Superior temporal gyrus (tissue), 1 donor: ENCODE measurements around the gene TESMIN.

ENCODE experiments used
- DNase-seq: peaks from one replicate; pipeline ENCODE4 v3.0.0-alpha.2; 2016; ENCODE audit errors: extremely low spot score

Gene TESMIN

DNA sequence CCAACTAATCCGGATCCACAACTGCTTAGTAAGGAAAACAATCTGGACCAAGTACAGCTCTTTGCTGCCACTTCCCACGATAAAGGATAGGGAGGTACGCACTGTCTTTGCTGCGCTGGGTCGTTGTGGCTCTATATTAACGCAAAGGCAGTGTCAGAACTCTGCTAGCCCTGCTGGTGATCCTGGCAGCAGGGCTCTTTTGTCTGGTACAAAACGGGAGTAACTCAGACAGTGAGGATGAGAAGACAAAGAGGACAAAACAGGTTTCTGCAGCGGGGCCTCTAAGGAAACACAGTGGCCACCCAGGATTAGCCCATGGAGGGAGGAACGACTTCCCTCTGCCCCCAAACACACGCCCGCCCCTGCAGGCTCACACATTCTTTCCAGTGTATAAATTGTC, 40.9 kb downstream of the TESMIN start:
- no peak for DNase-seq

DNA sequence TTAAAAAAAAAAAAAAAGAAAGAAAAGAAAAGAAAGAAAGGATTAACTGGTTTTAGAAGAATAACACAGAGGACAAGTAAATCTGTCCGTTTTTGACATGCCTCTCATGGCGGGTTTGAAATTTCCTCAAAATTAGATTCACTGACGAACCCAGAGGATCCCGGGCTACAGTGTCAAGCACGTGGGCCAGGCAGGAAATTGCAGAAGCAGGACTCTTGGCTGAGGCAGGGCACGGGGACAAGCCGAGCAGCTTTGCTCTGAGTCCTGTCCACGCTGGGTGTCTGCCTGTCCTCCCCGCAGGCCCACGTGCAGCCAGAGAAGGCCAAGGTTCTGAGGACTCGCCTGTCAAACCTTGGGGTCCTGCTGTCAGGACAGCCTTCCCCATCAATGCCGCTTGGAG, 42.3 kb downstream of the TESMIN start:
- DNase-seq = no peak

DNA sequence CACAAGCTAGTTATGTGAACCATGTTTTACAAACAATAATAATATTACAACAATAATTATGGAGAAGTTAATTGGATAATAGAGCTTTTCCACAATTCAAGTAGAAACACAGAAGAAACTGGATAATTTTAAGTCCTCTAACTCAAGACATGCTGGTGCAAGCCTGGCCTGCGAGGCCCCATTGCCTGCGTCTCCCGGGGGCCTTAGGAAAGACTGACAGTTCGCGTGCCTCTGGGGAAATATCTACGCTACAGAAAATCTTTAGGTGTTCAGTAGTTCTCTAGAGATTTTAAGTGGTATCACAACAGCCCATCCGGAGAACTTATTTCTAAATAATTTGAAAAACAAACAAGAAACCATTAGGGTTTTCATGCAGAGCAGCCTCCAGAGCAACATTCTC, 43.8 kb downstream of the TESMIN start:
- DNase-seq = no peak

DNA sequence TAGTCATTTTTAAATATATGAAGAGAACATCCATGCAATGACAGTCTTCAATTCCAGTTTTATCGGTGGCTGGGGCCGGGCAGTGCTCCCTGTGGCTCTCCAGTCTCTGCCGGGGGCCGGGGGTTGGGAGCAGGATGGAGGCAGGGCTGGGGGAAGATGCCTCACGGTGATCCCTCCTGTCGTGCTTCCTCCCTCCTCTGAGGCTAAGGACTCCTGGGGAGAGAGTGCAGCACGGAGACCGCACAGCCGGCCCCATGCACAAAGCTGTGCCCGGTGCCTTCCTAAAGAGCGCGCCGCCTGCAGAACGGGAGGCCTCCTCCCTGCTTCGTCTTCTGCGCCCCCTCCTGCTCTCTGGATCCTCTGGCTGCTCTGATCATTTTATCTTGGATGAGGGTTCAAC, 46.4 kb downstream of the TESMIN start:
- no peak for DNase-seq

DNA sequence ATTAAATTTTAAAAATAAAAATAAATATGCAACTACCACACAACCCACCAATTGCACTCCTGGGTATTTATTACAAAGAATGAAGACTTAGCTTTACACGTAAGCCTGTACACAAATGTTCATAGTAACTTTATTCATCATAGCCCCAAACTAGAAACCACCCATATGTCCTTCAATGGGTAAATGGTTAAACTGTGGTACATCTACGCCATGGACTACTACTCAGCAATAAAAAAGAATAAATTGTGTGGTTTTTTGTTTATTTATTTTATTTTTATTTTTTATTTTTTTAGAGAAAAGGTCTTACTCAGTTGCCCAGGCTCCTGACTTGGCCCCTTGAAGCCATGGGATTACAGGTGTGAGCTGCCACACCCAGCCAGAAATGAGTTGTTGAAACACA, 52.3 kb downstream of the TESMIN start:
- DNase-seq = no peak

DNA sequence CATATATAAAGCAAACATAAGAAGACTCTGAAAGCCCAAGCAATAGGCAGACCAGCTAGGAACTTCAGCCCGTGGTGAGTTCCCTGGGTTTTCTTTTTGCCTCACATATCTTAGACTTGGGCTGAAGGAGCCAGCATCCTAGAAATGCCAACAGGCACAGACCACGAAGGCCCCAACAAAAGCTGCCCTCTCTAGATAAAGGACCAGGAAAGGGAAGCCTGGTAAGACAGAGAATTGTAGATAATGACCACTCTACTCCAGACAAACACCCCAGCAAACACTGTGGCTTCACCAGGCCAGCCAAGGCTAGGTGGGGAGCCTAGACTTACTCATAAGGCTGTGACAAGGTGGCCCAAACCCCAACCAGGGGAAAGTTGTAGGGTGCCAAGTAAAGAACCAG, 55.8 kb downstream of the TESMIN start:
- no peak for DNase-seq

DNA sequence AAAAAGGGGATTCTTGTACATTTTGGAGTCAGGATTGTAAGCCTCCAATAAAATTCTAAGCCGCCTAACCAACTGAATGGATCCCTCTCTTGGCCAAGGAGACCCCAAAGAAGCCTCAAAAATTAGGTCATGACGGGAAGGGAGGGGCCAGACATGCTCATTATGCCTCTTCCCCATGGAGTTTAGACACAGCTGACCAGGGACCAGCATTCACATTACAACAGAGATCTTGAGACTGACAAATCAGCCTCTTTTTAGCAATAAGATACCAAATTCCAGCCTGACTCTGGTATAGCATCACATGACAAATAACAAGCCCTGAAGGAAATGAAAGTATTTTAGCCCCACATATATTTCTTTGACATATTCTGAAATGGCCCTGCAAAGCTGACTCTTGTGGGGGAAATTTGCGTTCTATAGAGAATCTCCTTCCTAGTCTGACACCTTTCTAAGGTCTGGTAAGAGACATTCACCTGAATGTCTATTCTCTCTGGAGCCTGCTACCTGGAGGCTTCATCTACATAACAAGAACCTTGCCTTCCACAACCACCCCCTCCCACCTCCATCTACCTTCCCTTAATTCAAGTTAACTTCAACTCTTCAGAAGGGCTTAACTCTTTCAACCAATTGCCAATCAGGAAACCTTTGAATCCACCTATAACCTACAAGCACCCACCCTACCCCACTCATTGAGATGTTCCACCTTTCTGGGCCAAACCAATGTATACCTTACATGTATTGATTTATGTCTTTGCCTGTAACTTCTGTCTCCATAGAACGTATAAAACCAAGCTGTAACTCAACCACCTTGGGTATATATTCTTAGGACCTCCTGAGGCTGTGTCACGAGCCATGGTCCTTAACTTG, 56.7 kb downstream of the TESMIN start:
- no peak for DNase-seq

DNA sequence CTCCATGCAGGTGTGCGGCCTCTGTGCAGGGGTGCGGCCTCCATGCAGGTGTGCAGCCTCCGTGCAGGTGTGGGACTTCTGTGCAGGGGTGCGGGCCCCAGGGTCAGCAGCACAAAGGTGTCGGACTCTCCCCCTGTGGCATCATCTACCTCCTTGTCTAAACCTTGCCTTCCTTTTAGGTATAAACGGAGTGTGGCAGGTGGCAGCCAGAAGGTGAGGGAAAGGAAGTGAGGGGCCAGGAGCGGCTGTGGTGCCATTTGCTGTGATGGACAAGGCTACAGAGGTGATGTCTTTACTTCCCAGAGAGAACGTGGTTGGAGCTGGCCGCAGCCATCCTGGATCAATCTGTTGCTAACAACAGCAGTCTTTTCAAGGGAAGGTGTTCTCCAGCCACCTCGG, 57.8 kb downstream of the TESMIN start:
- DNase-seq = no peak

DNA sequence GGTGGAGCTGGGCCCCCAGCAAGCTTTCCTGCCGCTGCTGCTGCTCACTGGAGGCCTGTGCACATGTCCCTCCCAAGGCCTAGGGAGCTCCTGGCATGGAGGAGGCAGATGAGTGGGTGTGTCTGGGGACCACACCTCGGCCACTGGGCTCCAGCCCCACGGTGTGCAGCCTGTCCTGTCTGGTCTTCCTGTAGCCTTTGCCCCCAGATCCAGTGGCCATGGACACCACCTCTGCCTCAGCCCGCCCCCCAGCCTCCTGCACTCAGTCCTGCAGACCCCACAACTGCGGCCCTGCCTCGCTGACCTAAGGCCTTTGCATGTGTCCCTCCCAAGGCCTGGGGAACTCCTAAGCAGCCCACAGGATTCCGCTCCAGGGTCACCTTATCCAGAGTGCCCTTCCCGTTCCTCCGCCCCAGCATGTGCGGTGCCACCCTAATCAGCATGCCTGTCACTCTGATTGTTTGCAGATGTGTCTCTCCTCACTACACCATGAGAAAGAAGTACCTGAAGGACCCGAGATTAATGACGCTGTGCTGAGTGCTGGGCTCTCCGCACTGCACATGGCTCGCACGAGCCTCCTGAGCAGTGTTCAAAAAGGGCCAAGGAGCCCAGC, 58.3 kb downstream of the TESMIN start:
- no peak for DNase-seq

DNA sequence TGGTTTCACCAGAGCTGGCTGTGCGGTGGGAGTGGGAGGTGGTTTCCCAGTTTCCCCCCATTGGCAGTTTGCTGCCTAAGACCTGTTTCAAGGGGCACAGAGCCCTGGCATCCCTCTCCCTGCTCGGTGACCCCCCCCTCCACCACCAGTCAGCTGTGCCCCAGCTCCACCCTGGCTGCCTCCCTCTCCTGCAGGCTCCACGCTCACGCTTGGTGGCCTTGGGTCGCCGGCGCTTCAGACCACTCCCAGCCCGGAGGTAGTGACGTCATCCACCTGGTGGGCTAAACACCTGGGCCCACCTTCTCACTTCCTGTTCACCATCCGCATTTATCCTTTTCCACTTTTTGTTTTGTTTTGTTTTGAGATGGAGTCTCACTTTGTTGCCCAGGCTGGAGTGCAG, 59.2 kb downstream of the TESMIN start:
- no peak for DNase-seq

DNA sequence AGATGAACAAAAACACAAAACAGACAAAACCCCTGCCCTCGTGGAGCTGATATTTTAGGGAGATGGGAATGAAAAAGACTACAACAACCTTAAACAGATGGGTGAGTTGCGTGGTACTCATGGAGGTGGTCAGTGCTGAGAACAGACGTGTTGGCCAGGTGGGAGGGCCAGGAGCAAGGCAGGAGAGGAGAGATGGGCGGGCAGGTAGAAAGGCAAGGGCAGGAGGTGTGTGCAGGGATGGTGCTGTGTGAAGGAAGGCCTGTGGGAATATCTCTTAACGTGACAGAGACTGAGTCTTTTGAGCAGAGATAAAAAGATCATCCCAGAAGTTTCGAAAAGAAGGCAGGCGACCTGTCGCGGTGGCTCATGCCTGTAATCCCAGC, 59.9 kb downstream of the TESMIN start:
- DNase-seq = no peak

DNA sequence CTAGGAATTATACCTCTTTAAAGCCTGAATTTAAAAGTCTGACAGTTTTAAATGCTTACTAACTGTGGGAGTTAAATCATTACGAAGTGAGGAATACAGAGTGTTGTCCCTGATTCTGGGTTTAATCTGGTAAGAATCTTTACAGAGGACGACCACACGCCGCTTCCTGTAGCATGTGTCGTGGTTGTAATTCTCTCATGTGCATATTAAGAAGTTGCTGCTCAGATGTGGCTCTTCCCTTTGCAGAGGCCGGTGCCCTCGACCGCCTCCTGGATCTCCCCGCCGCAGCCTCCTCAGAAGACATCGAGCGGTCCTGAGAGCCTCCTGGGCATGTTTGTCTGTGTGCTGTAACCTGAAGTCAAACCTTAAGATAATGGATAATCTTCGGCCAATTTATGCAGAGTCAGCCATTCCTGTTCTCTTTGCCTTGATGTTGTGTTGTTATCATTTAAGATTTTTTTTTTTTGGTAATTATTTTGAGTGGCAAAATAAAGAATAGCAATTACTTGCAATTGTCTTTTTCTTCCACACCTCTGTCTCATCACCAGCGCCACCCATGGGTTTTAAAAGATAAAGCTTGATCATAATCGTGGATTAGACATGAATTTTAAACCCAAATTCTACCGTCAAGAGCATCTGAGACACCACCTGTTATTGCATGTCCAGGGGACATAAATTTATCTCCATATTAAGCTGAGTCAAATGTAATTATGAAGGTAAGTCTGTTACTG, 60.5 kb downstream of the TESMIN start:
- no peak for DNase-seq

DNA sequence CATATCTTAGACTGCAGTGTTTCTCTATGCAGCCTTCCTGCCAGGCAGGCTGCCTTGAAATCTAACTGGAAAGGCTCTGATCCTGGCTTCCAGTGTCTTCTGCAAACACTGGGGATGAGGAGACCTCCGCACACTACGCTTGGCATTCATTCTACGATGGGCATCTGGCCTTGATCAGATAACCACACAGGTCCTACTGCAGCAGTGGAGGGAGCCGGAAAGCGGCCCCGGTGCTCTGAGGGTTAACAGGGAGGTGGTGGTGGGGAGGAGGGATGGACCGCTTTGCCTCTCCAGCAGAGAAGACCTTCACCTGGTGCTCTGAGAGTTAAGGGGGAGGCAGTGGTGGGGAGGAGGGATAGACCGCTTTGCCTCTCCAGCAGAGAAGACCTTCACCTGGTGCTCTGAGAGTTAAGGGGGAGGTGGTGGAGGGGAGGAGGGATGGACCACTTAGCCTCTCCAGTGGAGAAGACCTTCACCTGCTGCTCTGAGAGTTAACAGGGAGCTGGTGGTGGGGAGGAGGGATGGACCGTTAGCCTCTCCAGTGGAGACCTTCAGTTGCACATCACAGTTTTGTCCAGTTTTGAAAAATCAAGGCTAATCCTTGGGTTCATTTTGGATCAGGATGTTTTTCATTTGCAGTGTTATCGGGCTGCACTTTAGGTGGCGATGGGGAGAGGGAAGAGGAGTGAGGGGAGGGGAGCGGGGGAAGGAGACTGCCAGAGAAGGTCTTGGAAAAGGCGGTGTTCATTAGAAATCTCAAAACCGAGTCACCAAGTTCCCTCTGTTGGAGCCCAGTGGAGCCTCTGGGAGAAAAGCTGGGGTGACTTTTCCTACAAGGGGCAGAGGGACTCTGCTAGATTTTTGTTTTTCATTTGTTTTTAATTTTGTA, 61.3 kb downstream of the TESMIN start:
- DNase-seq = no peak

DNA sequence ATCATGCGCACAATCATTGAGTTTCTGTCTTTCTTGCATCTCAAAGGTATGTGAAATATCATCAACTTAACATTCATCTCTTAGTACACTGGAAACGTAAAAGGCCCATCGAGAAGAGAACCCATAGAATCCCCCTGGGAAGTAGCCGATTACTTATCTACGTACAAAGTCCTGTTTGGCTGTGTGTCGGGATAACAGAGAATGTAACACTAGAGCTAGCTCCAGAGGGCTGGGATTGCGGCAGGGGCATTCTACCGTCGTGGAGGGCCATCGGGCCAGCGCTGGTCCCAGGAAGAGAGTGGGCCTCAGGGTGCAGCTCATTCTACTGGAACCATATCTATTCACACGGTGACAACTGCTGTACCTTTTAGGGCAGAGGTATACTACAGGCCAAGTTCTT, 62.4 kb downstream of the TESMIN start:
- DNase-seq = no peak

DNA sequence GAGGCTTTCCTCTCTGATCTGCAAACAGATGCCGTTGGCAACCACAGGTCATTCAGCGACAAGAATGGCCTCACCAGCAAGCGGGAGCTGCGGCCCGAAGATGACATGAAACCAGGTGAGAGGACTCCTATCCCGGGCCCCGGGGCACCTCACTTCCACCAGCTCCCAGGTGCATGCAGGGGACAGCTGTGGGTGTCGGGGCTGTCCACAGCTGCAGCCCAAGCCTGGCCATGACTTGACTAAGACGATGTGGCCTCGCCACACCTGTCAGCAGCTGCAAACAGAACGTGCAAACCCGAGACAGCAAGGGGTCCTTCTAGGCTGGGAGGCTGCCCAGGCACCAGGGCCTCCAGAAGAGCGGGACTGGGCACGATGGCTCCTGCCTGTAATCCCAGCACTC, 63.3 kb downstream of the TESMIN start:
- DNase-seq = no peak

DNA sequence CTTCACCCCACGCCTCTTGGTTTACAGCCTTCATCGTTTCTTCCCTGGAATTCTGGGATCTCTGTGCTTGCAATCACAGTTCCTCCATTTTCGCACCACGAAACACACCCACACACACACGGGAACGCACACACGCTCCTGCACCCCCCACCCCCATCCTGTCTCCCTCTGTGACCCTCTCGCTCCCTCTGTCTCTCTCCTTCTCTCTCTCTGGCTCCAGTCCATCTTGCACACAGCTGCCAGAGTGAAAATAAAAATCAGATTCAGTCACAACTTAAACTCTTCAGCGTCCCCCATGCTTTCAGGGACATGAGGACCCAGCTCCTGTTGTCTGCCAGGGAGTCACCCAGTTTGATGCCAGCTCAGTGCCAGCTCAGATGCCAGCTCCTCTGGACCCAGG, 64.0 kb downstream of the TESMIN start:
- no peak for DNase-seq

DNA sequence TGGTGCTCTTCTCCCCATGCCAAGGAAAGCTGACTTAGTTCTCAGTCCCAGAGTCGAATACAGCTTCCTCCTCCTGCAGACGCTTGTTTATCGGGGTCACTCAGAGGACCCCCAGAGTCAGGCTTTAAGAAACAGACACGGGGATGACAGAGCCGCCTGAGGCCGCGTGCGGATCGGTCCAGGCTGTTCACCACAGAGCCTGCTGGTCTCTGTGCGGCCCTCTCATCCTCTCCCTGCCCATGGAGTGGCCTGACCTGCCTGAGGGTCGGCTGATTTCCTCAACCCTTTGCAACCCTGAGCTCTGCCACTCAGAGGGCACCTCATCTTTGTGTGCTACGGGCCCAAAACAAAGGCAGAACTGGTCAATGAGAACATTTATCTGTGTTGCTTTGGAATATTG, 64.8 kb downstream of the TESMIN start:
- DNase-seq = no peak

DNA sequence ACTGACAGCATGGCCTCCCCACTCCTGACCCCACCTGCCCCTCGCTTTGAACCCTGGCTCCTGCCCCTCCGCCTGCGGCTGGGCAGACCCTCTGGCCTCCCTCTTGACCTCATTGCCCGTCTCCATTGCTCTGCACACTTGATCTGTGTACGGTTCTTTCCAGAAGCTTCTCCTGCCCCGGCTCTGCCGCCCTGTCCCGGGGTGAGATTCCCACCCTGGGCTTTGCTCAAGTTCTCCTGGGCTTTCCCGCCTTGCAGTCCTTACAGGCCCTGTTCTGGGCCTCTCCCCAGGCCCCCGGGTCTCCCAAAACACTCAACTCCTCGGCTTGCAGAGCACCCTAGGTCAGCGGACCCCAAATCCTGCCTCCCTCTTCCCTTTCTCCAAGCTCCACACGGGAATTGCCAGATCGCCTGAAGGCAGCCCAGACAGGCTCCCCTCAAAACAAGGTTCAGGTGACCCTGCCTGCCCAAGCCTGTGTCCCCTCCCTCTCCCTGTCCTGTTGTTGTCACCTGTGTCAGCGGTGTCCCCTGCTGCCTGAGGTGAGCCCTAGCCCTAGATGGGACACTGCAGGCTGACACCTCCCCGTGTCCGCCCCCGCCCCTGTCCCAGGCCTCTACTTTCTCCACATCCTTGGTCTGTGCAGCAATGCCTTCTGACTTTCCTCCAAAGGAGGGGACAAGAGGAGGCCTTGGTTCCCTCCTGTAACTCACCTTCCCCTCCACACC, 65.5 kb downstream of the TESMIN start:
- DNase-seq = no peak

DNA sequence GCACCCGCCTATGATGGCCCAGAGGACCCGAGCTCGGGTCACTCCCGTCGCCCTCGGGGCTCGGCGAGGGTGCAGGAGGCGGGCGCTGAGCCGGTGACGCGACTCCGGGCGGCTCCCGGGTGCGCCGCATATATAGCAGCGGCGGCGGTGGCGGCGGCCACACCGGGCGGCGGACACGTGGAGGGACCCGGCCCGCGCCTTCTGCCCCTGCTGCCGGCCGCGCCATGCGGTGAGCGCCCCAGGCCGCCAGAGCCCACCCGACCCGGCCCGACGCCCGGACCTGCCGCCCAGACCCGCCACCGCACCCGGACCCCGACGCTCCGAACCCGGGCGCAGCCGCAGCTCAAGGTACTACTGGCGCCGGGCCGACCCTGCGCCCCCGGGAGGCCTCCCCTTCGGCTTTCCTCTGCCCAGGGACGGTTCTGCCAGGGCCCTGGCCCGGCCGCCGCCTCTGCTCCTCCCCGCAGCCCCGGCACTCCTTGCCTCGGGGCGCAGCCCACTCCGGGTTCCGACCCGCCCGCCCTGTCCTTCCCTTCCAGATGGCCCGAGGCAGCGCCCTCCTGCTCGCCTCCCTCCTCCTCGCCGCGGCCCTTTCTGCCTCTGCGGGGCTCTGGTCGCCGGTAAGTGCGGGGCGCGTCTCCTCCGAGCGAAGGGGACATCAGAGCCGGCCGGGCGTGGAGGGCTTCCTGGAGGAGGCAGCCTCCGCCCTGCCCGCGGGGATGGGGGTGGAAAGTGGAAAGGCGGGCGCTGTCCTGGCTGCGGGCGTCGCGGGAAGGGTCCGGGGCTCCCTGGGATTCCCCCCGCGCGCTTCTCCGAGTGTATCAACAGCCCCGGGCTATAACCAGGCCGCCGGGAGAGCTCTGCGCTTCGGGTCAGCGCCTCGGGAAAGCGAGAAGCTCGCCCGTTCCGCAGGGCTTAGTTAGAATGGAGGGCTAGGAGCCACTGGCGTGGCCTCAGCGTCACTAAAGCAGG, 66.6 kb downstream of the TESMIN start, which contains the start of gene GAL:
Gene GAL (plus strand): TSS at position 160 of the 972 bp plus-strand sequence. CDS start 380 bp downstream, at position 540.
- DNase-seq = no peak
